Activated naive CD4-positive, alpha-beta T cell treated with anti-CD3 and anti-CD28 coated beads, Interleukin-2, amount 10 ng/mL, durations not matched to agents 7 days and 5 days (primary cell): Measurements from ENCODE around the gene ATAD2B.

ENCODE experiments used
- CTCF ChIA-PET: fragments of 350-600 bp; sonication (Branson Sonifier 250); formaldehyde crosslinking; loops from one replicate; lab custom pipeline; 2021; ENCODE audit warnings: antibody characterized with exemption; lab: Charles Lee
- DNase-seq: peaks from one replicate; pipeline ENCODE4 v3.0.0-alpha.2; 2020
- H3K27ac Mint-ChIP-seq: one replicate; pipeline ENCODE4 v1.8.0; 2021; ENCODE audit warnings: mild to moderate bottlenecking, moderate library complexity, mixed read lengths
- H3K27me3 Mint-ChIP-seq: one replicate; pipeline ENCODE4 v1.8.0; 2021; ENCODE audit warnings: mild to moderate bottlenecking, mixed read lengths
- H3K36me3 Mint-ChIP-seq: one replicate; pipeline ENCODE4 v1.8.0; 2021; ENCODE audit warnings: mixed read lengths
- H3K4me1 Mint-ChIP-seq: one replicate; pipeline ENCODE4 v1.8.0; 2021; ENCODE audit warnings: mixed read lengths
- H3K4me3 Mint-ChIP-seq: one replicate; pipeline ENCODE4 v1.8.0; 2021; ENCODE audit warnings: mild to moderate bottlenecking, moderate library complexity, mixed read lengths
- H3K9me3 Mint-ChIP-seq: one replicate; pipeline ENCODE4 v1.8.0; 2021; ENCODE audit warnings: mixed read lengths

Gene ATAD2B

GRCh38 chr2:23711979-23712755, 214.8 kb downstream of the ATAD2B start:
- Mint-ChIP-seq H3K4me1 (no peaks in the 10 kb centered on the region), H3K27ac (no peak overlapping the region), H3K36me3 (peaks cover 7% of the 10 kb centered on the region), H3K9me3 (no peaks in the 10 kb centered on the region), H3K27me3 (no peaks in the 10 kb centered on the region), H3K4me3 (no peak overlapping the region)
- CTCF ChIA-PET, result no interaction called here
- DNase-seq, result no peak

- Mint-ChIP-seq H3K4me1 (no peaks in the 10 kb centered on the region), H3K4me3 (no peak overlapping the region), H3K27me3 (no peaks in the 10 kb centered on the region), H3K36me3 (peaks cover 7% of the 10 kb centered on the region), H3K9me3 (no peaks in the 10 kb centered on the region), H3K27ac (no peak overlapping the region)
- CTCF ChIA-PET, result no interaction called here
- DNase-seq, result no peak
Measured at GRCh38 chr2:23709311-23709710, 217.6 kb downstream of the ATAD2B start.

GRCh38 chr2:23708771-23709170, 218.2 kb downstream of the ATAD2B start:
- CTCF ChIA-PET, result no interaction called here
- H3K9me3 Mint-ChIP-seq, result no peaks in the 10 kb centered on the region
- no peak overlapping the region for H3K4me3 Mint-ChIP-seq
- H3K36me3 Mint-ChIP-seq, result peaks cover 7% of the 10 kb centered on the region
- no peak for DNase-seq
- no peaks in the 10 kb centered on the region for H3K4me1 Mint-ChIP-seq
- H3K27me3 Mint-ChIP-seq, result no peaks in the 10 kb centered on the region
- H3K27ac Mint-ChIP-seq, result no peak overlapping the region

GRCh38 chr2:23707096-23707495, 219.8 kb downstream of the ATAD2B start:
- H3K4me3 Mint-ChIP-seq, result no peak overlapping the region
- no peak for DNase-seq
- no peaks in the 10 kb centered on the region for H3K27me3 Mint-ChIP-seq
- peaks cover 7% of the 10 kb centered on the region for H3K36me3 Mint-ChIP-seq
- H3K9me3 Mint-ChIP-seq, result no peaks in the 10 kb centered on the region
- no peaks in the 10 kb centered on the region for H3K4me1 Mint-ChIP-seq
- no peak overlapping the region for H3K27ac Mint-ChIP-seq
- CTCF ChIA-PET, result no interaction called here

GRCh38 chr2:23706613-23707078, 220.3 kb downstream of the ATAD2B start:
- Mint-ChIP-seq H3K27me3 (no peaks in the 10 kb centered on the region), H3K27ac (no peak overlapping the region), H3K4me3 (no peak overlapping the region), H3K36me3 (peaks cover 7% of the 10 kb centered on the region), H3K9me3 (no peaks in the 10 kb centered on the region), H3K4me1 (no peaks in the 10 kb centered on the region)
- no peak for DNase-seq
- CTCF ChIA-PET, result no interaction called here

- Mint-ChIP-seq H3K27ac (no peak overlapping the region), H3K27me3 (no peaks in the 10 kb centered on the region), H3K36me3 (peaks cover 7% of the 10 kb centered on the region), H3K9me3 (no peaks in the 10 kb centered on the region), H3K4me3 (no peak overlapping the region), H3K4me1 (no peaks in the 10 kb centered on the region)
- DNase-seq, result no peak
- CTCF ChIA-PET, result no interaction called here
Measured at GRCh38 chr2:23705771-23706612, 220.9 kb downstream of the ATAD2B start.

GRCh38 chr2:23703583-23704385, 223.1 kb downstream of the ATAD2B start:
- CTCF ChIA-PET, result no interaction called here
- no peaks in the 10 kb centered on the region for H3K9me3 Mint-ChIP-seq
- no peaks in the 10 kb centered on the region for H3K4me1 Mint-ChIP-seq
- H3K36me3 Mint-ChIP-seq, result no peaks in the 10 kb centered on the region
- no peak overlapping the region for H3K4me3 Mint-ChIP-seq
- no peak overlapping the region for H3K27ac Mint-ChIP-seq
- DNase-seq, result no peak
- H3K27me3 Mint-ChIP-seq, result no peaks in the 10 kb centered on the region

GRCh38 chr2:23703037-23703582, 223.8 kb downstream of the ATAD2B start:
- CTCF ChIA-PET, result no interaction called here
- no peak for DNase-seq
- no peak overlapping the region for H3K27ac Mint-ChIP-seq
- no peaks in the 10 kb centered on the region for H3K9me3 Mint-ChIP-seq
- no peaks in the 10 kb centered on the region for H3K36me3 Mint-ChIP-seq
- H3K4me3 Mint-ChIP-seq, result no peak overlapping the region
- no peaks in the 10 kb centered on the region for H3K4me1 Mint-ChIP-seq
- no peaks in the 10 kb centered on the region for H3K27me3 Mint-ChIP-seq

- Mint-ChIP-seq H3K27ac (no peak overlapping the region), H3K9me3 (no peaks in the 10 kb centered on the region), H3K4me3 (no peak overlapping the region), H3K4me1 (no peaks in the 10 kb centered on the region), H3K36me3 (no peaks in the 10 kb centered on the region), H3K27me3 (no peaks in the 10 kb centered on the region)
- no peak for DNase-seq
- CTCF ChIA-PET, result no interaction called here
Measured at GRCh38 chr2:23700627-23701026, 226.3 kb downstream of the ATAD2B start.

- H3K27ac Mint-ChIP-seq, result no peak overlapping the region
- no peaks in the 10 kb centered on the region for H3K4me1 Mint-ChIP-seq
- CTCF ChIA-PET, result interaction anchor here (1.0 kb wide), 1 partner anchor 35 kb away, joined by 3 read pairs; no protein-coding TSS in a partner anchor
- no peaks in the 10 kb centered on the region for H3K9me3 Mint-ChIP-seq
- no peak overlapping the region for H3K4me3 Mint-ChIP-seq
- H3K36me3 Mint-ChIP-seq, result no peaks in the 10 kb centered on the region
- DNase-seq, result no peak
- H3K27me3 Mint-ChIP-seq, result no peaks in the 10 kb centered on the region
Measured at GRCh38 chr2:23699580-23699925, 227.4 kb downstream of the ATAD2B start.

GRCh38 chr2:23698721-23699579, 228.0 kb downstream of the ATAD2B start:
- H3K9me3 Mint-ChIP-seq, result no peaks in the 10 kb centered on the region
- no peak overlapping the region for H3K27ac Mint-ChIP-seq
- no peaks in the 10 kb centered on the region for H3K4me1 Mint-ChIP-seq
- no peak overlapping the region for H3K4me3 Mint-ChIP-seq
- H3K27me3 Mint-ChIP-seq, result no peaks in the 10 kb centered on the region
- CTCF ChIA-PET, result interaction anchor here (1.0 kb wide), 1 partner anchor 34 kb away, joined by 3 read pairs; no protein-coding TSS in a partner anchor
- DNase-seq, result no peak
- H3K36me3 Mint-ChIP-seq, result no peaks in the 10 kb centered on the region
